Measurements from ENCODE around the gene RARRES2. TPM values are rescaled to one million over a fixed set of nuclear protein-coding genes. Genes with fewer than 3 reads are reported as not detected.
A peak's percentile ranks its signal among the peaks of the same experiment; 100 is the strongest.

RARRES2 gene
- polyA plus RNA-seq, 1 donor (not counting 4 experiments of a cell fraction or from before 2014, with no cell fraction given) = not detected

DNA sequence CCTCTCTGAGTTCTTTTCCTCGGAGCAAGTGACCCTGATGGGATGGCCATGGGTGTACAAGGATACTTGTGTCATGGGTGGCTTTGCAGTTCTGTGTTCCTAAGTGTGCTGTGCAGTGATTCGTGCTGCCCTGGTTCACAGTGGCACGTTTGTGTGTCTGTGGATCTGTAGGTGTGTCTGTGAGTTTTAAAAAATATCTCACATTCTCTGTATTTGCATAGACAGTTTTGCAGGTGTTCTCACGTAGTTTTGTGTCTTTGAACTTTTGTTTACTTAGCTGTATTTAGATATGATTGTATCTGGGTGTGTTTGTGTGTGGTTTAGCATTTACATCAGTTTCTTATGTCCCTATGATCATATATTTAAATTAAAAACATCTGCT, 41.4 kb upstream of the RARRES2 start:
- Histone ChIP-seq H3K79me2 (ENCODE audit: control insufficient read depth, insufficient read depth, low read length) (peaks cover 5% of the 10 kb centered on the region), H3K9me1 (ENCODE audit: control insufficient read depth, extremely low read depth, insufficient read depth, low read length) (no peaks in the 10 kb centered on the region), H2AFZ (ENCODE audit: control insufficient read depth, low read length) (no peak overlapping the region), H3K9me3 (ENCODE audit: control insufficient read depth, low read depth, low read length) (no peaks in the 10 kb centered on the region), H4K20me1 (ENCODE audit: control insufficient read depth, extremely low read depth, insufficient read depth, low read length) (no peaks in the 10 kb centered on the region), H3K4me2 (ENCODE audit: control insufficient read depth, extremely low read depth, insufficient read depth, low read depth, low read length) (no peak overlapping the region), H3K4me1 (ENCODE audit: control insufficient read depth, extremely low read depth, insufficient read depth, low read length) (peaks cover 22% of the 10 kb centered on the region), H3K4me3 (ENCODE audit: control insufficient read depth in 2 of 3, extremely low read depth in 1 of 3, insufficient read depth in 2 of 3, low read depth in 1 of 3, low read length in 3 of 3) (no peak overlapping the region), H3K36me3 (ENCODE audit: control insufficient read depth in 2 of 2, extremely low read depth in 1 of 2, insufficient read depth in 2 of 2, low read length in 2 of 2) (no peaks in the 10 kb centered on the region), H3K27me3 (ENCODE audit: control insufficient read depth, extremely low read depth, insufficient read depth, low read length) (no peaks in the 10 kb centered on the region), H3K9ac (ENCODE audit: control insufficient read depth, extremely low read depth, insufficient read depth, low read length) (no peak overlapping the region), H3K27ac (ENCODE audit: control insufficient read depth, insufficient read depth, low read length) (no peak overlapping the region)
- FAIRE-seq (no peak), DNase-seq (ENCODE audit: low read depth, low spot score) (no peak)
- dilution Hi-C loops (cut with MboI; ENCODE audit: extremely low pct_ligation_motif_present, low sequenced_read_pairs) = no loop called here
- no peak for TF ChIP-seq EZH2 (IDR thresholded peaks at IDR 0.05; ENCODE audit: low read length)
- TF ChIP-seq, protein P1, sequence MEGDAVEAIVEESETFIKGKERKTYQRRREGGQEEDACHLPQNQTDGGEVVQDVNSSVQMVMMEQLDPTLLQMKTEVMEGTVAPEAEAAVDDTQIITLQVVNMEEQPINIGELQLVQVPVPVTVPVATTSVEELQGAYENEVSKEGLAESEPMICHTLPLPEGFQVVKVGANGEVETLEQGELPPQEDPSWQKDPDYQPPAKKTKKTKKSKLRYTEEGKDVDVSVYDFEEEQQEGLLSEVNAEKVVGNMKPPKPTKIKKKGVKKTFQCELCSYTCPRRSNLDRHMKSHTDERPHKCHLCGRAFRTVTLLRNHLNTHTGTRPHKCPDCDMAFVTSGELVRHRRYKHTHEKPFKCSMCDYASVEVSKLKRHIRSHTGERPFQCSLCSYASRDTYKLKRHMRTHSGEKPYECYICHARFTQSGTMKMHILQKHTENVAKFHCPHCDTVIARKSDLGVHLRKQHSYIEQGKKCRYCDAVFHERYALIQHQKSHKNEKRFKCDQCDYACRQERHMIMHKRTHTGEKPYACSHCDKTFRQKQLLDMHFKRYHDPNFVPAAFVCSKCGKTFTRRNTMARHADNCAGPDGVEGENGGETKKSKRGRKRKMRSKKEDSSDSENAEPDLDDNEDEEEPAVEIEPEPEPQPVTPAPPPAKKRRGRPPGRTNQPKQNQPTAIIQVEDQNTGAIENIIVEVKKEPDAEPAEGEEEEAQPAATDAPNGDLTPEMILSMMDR (optimal IDR thresholded peaks at IDR 0.05 in 1 of 3, IDR thresholded peaks at IDR 0.05 in 1 of 3, conservative IDR thresholded peaks at IDR 0.05 in 1 of 3; ENCODE audit: extremely low read depth in 1 of 3, insufficient read depth in 2 of 3, low read length in 3 of 3) = no peak

DNA sequence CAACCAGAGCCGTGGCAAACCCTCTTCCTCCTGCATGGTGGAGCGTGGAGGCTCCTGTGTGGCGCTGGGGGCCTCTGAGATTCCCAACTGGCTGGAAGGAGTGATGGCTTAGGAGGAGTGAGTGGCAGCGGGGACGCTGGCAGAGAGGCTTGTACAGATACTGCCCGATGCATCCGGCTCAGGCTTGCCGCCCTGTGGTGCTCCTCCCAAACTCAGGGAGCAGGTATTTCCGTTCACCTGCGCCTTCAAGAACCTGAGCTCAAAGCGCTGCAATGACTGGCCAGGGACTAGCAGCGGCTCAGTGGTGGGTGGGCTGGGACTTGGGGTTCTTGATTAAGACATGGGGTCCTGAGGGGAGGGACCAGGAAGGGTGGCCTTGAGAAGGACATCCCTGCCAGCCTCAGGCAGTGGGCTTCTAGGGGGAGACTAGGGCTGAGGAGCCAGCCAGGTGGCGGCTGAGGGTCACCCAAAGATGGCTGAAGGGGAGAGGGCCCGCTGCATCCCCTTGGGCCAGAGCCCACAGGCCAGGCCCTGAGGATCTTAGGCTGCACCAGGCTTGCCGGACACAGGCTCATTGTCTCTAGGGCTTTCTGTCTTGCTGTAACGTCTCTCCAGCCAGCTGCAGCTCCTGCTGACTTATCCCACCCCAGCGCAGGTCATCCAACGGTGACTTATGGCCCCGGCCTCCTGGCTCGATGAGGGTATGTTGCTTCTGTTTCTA, 40.9 kb upstream of the RARRES2 start:
- DNase-seq (ENCODE audit: low read depth, low spot score) = no peak
- dilution Hi-C loops (cut with MboI; ENCODE audit: extremely low pct_ligation_motif_present, low sequenced_read_pairs) = no loop called here
- no peak overlapping the region for H3K9ac ChIP-seq (ENCODE audit: control insufficient read depth, extremely low read depth, insufficient read depth, low read length)
- H3K4me1 ChIP-seq (ENCODE audit: control insufficient read depth, extremely low read depth, insufficient read depth, low read length) = peaks cover 22% of the 10 kb centered on the region
- H3K4me2 ChIP-seq (ENCODE audit: control insufficient read depth, extremely low read depth, insufficient read depth, low read depth, low read length) = peak overlapping the region; percentile 22
- no peaks in the 10 kb centered on the region for H3K27me3 ChIP-seq (ENCODE audit: control insufficient read depth, extremely low read depth, insufficient read depth, low read length)
- H3K27ac ChIP-seq (ENCODE audit: control insufficient read depth, insufficient read depth, low read length) = no peak overlapping the region
- peaks cover 5% of the 10 kb centered on the region for H3K79me2 ChIP-seq (ENCODE audit: control insufficient read depth, insufficient read depth, low read length)
- TF ChIP-seq, protein P1 (optimal IDR thresholded peaks at IDR 0.05 in 1 of 3, IDR thresholded peaks at IDR 0.05 in 1 of 3, conservative IDR thresholded peaks at IDR 0.05 in 1 of 3; ENCODE audit: extremely low read depth in 1 of 3, insufficient read depth in 2 of 3, low read length in 3 of 3) = peak in 1 of 3 experiments; percentile 49
- no peak for TF ChIP-seq EZH2 (IDR thresholded peaks at IDR 0.05; ENCODE audit: low read length)
- H4K20me1 ChIP-seq (ENCODE audit: control insufficient read depth, extremely low read depth, insufficient read depth, low read length) = no peaks in the 10 kb centered on the region
- H2AFZ ChIP-seq (ENCODE audit: control insufficient read depth, low read length) = peak overlapping the region; percentile 15
- H3K36me3 ChIP-seq (ENCODE audit: control insufficient read depth in 2 of 2, extremely low read depth in 1 of 2, insufficient read depth in 2 of 2, low read length in 2 of 2) = no peaks in the 10 kb centered on the region
- no peaks in the 10 kb centered on the region for H3K9me3 ChIP-seq (ENCODE audit: control insufficient read depth, low read depth, low read length)
- no peaks in the 10 kb centered on the region for H3K9me1 ChIP-seq (ENCODE audit: control insufficient read depth, extremely low read depth, insufficient read depth, low read length)
- H3K4me3 ChIP-seq (ENCODE audit: control insufficient read depth in 2 of 3, extremely low read depth in 1 of 3, insufficient read depth in 2 of 3, low read depth in 1 of 3, low read length in 3 of 3) = no peak overlapping the region
- FAIRE-seq = no peak
